Stimulated activated CD4-positive, alpha-beta T cell treated with anti-CD3 and anti-CD28 coated beads, Interleukin-15, amount 100 ng/mL, for 1 hour (primary cell): Measurements from ENCODE around the gene WWC1.
"Not testable (repeated sequence)": the region's sequence is repeated elsewhere in the genome, so short reads cannot be mapped to it uniquely, and the experiment has no call there.

Source experiments
- DNase-seq, 2 donors: peaks; one replicate each; pipeline ENCODE4 v3.0.0-alpha.2; 2020; ENCODE audit warnings: low read depth in 1 of 2, low spot score in 1 of 2

The WWC1 gene

DNA sequence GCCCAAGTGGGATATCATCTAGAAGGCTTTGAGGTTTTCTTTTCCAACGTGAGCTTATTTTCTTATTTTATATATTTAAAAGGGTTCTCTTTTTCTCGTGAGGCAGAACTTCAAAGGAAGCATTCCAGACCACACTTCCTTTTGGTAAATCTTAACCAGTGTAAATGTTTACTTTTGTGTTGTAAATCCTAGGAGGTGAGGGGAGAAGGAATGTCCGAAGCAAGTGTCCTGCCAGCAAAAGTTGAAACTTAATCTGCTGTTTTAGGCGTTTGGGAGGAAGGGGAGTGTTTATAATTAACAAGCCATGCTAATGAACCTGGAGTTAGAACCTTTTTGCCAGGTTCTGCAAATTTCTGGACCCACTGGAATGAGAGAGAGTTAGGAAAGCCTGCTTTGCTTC is 37.9 kb downstream of the WWC1 start:
- DNase-seq: no peak

DNA sequence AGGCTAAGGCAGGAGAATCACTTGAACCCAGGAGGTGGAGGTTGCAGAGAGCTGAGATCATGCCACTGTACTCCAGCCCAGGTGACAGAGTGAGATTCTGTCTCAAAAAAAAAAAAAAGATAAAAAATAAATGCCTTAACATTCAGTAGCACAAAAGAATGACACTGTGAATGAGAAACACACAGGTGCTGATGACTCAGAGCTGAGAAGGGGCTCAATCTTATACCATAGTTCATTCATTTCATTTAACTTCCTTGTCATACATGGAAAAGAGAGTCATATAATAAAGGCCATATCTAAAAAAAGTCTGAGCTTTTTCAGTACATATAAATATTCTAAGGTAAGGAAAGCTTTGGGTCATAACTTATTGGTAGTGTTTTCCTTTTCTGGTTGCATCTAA is 40.6 kb downstream of the WWC1 start:
- DNase-seq: no peak

DNA sequence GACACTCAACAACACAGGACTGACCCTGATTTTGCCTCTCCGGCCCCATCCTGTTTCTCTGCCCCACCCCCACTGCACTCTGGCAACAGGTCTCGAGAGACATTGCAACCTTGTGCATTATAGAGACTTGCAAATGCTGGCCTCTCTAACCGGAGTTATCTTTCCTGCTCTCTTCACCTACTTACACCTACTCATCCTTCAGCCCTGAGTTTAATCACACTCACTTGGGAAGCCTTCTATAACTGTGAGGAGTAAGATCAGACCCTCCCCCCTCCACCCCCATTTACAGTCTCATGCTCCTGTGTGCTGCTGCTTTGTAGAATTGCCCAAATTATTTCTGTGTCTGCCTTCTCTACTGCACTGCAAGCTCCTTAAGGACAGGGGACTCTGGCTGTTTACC is 42.8 kb downstream of the WWC1 start:
- no peak for DNase-seq

DNA sequence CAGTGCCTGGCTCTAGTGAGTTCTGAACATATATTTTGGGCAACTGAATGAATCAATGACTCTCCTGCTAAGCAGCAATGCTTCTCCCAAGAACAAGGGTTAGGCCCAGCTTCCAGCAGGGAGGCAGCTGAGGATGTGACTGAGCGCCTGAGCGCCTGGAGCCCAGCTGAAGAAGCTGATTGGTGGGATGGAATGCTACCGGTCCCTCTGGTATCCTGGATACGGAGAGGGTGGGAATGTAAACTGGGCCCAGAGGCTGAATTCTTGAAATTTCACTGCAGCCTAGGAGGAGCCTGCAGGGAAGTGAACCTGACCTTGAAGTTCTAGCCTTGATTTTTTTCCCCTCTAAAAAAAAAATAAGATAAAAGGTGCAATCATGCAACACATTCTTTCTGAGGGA is 43.2 kb downstream of the WWC1 start:
- DNase-seq: no peak

DNA sequence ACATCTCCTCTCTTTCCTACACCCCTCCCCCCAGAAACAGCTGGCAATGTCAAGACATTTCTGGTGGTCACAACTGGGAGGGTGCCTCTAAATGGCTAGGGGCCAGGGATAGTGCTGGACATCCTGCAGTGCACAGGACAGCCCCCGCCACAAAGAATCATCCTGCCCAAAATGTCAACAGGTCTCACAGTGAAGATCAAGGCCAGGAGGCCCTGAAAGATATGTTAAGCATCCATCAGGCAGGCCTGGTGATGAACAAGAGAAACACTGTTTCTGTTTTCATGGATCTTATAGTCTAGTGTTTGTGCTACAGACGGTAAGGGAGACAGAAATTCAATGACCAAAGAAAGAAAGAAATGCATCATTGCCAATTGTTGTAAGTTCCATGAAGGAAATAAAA is 45.9 kb downstream of the WWC1 start:
- no peak for DNase-seq

DNA sequence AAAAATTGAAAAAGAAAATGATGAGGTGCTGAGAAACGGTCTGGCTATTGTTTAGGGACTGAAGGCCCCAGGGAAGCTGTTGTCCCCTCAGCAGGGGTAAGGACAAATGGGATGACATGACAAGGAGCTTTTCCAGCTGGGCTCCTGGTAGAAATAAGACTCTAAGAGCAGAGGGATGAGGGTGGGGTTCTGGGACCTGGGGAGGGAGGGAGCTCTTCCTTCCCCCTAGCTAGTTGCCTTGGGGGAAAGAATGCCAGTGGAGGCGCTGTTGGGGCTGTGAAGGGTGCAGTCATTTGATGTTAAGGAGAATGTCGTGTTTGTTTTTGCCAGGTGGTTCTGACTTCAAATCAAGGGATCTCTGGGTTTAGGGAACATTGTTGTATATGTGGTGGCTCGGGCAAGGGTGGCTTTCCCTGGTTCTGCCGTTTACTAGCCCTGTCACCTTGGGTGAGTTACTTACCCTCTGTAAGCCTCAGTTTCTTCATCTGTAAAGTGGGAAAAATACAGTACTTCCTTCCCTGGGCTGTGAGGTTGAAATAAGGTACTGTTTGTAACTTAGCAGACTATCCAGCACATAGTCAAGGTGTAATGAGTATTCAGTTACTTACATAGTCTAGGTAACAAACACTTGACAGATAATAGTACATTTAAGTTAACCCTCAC is 47.8 kb downstream of the WWC1 start:
- DNase-seq: no peak

DNA sequence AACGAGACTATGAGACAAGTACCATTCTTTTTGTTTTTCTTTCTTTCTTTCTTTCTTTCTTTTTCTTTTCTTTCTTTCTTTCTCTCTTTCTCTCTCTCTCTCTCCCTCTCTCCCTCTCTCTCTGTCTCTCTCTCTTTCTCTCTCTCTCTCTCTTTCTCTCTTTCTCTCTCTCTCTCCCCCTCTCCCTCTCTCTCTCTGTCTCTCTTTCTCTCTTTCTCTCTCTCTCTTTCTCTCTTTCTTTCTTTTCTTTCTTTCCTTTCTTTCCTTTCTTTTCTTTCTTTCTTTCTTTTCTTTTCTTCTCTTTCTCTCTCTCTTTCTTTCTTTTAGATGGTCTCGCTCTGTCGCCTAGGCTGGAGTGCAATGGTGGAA is 48.3 kb downstream of the WWC1 start:
- not testable (repeated sequence) for DNase-seq

DNA sequence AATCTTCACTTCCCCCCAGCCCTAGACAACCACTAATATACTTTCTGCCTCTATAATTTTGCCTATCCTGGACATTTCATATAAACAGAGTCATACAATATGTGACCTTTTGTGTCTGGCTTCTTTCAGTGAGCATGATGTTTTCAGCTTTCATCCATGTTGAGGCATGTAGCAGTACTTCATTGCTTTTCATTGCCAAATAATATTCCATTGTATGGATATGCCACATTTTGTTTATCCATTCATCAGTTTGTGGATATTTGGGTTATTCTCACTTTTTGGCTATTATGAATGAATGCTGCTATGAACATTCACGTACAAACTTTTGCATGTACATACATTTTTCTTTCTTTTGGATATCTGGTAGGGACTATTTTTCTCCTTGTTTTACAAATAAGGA is 49.0 kb downstream of the WWC1 start:
- DNase-seq: no peak

DNA sequence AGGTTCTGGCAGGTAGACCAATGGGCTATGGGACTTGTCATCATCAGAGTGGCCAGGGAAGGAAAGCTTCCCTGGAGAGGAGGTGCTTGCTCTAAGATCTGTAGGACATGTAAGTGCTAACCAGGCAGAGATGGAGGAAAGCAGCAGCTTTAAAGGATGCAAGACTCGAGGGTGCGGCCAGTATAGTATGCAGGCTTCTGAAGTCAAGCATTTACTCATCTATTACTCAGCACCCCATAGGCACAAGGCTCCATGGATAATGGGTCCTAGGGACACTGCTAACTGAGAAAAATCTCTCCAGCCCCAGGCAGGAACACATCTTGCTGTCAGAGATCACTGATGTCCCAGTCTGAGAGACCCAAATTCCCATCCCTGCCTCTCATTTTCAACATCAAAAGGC is 49.7 kb downstream of the WWC1 start:
- DNase-seq: no peak

DNA sequence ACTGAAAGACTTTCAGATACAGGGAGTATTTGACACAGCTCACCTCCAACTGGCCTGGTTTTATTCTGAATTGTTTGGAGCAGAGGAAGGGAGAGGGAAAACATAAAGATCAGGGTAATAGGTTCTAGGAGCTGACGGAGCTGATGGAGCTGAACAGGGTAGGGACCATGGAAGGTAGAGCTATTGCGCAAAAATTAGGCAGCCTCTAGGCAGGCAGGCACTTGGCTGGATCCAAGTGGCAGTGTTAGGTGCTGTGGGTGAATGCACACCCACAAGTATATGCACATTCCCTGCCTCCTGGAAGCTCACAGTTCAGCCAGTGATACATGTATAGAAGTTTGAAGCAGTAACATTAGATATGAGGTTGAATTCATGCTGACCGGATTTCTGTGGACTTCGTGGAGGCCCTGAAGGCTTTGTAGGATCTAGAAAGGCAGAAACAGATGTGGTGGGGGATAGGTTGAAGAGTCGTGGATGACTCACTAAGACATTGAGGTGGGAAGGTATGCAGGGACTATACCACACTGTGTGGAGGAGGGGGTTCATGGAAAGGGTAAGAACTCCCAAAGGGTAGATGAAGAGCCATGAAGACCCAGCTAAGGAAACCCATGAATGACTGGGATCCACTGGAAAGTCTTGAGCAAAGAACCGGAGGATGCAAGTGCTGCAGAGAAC is 50.8 kb downstream of the WWC1 start:
- DNase-seq: no peak

DNA sequence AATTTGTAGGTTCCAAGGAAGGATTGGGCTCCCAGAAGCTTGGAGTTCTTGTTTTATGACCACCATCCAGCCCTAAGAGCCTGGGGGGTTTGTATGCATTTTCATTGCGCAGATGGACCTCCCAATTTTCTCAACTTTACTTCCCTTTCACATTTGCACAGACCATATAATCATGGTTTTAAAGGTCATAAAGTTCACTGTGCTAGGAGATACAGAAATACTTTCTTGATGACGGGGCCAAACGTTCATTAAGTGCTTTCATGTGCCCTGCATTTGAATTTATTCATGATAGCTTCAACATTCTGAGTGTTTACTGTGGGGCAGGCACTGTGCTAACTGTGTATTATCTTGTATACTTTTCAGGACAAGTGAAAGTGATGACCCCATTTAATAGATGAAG is 51.5 kb downstream of the WWC1 start:
- DNase-seq: no peak

DNA sequence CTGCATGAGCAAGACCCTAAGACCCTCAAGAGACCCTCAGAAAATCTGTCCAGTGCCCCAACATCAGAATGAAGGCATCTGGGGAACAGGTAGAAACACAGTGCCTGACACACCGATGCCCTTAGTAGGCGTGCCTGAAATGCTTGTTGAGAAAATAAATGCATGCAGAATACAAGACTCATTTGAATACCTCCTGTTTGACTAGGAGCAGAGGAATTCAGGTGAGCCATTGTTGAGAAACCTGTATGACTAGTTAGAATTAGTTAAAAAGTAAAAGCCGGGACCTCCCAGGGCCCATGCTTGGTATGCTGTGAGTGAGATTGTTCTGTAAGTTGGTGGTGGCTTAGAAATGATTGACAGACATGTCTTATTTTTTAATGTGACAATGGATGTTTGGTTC is 55.0 kb downstream of the WWC1 start:
- DNase-seq: no peak

DNA sequence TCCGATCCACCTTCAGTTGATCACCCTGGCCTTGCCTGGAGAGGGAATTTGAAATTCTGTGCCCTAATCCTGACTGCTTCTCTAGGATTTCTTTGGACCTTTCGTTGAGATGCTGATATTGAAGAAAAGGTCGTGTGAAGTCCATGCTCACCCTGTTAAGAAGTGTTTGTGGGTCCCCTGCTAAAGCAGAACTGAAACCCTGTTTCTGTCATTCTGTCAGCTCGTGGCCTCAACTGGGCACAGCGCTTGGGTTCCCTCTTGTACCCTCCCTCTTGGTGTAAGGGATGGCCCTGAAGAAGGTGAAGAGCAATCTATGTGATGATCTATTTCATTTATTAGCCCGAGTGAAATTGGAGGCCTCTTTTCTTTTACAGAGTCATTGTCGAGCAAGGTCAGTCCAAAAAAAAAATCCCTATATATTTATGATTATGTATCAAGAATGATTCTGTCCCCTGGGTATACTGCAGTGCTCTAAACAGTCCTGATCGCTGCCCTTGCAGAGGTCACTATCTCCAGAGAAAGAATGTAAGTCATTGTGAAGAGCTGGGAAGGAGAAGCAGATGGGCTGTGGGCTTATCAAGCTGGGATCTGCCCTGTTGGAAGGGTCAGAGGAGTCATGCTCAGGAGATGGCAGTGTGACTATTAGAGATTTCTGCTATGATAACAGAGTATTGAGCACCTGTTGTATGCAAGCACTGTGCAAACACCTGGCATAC is 56.1 kb downstream of the WWC1 start:
- DNase-seq: no peak

DNA sequence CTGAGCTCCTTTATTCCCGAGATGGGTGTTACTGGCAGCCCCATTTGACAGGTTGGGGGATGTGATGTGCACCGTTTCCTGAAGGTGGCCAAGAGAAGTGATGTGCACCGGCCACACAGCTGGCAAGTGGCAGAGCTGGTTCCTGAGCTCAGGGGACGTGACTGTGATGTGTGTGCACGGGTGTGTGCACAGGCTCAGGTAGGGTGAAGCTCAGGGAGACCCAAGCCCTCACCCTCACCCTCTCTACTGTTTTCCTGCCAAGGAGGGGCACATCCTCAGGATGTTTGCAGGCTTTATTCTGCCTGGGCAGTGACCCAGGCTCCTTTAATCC is 56.6 kb downstream of the WWC1 start:
- DNase-seq: no peak

DNA sequence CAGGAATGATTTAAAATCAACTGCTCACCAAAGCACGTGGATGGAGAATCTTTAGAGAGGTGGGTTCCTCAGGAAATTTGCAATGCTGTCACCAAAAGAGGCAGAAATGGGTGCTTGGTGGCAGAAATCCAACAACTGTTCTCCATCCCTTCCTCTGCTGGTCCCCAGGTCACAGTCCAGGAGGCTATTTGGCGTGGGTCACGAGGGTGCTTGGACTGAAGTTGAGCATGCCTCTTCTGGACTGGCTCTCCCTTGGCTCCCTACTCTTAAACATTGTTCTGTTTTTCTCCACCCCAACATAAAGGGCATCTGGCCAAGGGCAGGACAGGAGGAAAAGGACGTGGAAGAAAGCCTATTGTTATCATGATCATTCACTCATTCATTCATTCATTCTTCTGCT is 58.9 kb downstream of the WWC1 start:
- DNase-seq: no peak

DNA sequence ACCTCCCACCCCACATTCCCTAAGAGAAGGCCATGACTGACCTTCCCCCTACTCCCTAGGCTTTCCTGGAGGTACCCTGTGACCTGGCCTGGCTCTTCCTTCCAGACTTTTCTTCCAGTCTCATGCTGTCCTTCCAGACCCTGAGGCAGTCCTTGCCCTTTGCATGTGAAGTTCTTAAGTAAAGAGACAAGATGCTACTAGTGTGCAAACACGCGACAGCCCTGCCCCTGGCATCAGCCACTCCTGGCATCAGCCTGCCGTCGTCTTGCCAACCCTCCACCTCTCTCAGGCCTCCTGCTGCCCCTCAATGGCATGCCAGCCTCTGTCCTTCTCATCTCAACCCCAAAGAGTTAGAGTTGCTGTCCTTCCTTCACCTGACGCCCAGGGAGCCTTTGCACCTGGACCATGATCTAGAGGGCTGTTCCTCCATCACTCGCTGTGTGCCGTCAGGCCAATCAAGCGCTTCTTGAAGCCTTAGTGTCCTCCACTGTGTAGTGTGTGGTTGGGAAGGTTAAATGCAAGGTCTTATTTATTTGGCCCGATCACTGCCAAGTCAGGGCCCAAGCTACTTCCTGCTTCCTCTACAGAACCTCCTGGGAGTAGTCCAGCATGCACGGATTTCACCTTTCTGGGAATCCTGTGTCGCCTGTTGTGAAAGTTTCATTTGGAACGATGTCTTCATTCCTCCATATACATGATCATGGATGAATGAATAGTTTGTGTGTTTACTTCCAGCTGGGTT is 61.9 kb downstream of the WWC1 start:
- no peak for DNase-seq

DNA sequence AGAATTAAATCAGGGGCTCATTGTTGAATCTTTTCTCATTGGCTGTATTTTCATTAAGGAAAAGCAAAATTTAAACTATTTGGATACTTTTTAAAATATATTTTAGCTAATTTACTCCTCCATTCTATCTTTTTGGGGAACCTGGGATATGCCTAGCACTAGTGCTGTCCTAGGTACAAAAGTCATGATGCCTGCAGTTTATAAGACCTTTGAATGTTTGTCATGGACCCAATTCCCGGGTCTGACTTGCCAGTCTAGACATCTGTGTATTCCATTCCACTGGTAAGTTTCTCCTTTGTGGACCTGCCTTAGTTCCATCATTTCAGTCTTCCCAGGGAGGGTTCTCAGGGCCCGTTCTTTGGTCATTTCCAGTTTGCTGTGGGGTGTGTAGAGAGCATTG is 63.0 kb downstream of the WWC1 start:
- no peak for DNase-seq

DNA sequence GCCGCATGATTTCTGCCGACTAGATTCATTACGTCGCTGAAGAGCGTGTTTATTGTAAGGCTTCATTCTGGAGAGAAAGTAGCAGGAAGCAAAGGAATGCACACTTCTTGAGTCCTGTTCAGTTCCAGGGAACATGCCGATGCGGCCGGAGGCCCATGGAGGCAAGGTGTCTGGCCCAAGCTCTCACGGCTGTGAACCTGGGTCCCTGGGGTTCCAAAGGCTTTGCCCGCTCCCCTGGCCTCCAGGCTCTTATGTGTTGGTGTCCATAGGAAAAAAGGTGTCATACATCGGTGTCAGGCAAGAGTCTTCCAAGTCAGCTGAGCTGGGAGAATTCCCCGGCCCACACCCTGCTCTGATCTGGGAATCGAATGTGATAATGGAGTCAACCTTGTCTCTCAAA is 64.7 kb downstream of the WWC1 start:
- DNase-seq: no peak

DNA sequence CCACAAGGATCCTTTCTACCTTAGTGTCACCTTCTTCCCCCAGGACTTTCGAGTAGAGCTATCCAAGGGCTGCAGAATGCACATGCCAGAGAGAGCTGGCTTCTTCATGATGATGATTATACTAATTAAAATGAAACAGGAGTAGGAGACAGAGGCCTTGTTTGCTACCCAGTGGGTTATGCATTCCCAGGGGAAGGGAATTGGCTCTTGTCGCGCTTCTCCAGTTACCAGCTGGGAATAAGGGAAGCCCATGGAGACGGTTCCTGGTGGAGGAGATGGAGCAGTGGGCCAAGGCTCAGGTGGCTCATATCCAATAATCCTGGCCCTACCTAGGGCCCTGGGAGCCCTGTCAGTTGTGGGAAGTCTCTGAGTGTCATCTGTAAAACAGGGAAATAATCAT is 65.1 kb downstream of the WWC1 start:
- no peak for DNase-seq

DNA sequence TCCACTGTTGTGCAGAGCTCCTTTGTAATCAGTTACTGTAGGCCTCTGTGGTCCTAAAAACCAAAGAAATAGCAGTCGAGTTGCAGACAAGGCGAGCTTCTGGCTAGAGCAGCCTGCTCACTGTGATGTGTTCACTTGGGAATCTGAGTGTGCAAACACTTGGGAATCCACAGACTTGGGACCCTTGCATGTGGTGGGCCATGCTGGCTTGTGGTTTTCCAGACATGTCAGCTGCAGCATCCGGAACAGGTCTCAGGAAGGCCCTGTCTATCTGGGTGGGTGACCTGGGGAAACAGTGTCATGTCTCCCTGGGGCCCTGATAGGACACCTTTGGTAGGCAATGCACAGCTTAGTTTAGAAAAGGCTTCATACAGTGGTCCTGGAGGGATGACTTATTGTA is 66.4 kb downstream of the WWC1 start:
- no peak for DNase-seq

DNA sequence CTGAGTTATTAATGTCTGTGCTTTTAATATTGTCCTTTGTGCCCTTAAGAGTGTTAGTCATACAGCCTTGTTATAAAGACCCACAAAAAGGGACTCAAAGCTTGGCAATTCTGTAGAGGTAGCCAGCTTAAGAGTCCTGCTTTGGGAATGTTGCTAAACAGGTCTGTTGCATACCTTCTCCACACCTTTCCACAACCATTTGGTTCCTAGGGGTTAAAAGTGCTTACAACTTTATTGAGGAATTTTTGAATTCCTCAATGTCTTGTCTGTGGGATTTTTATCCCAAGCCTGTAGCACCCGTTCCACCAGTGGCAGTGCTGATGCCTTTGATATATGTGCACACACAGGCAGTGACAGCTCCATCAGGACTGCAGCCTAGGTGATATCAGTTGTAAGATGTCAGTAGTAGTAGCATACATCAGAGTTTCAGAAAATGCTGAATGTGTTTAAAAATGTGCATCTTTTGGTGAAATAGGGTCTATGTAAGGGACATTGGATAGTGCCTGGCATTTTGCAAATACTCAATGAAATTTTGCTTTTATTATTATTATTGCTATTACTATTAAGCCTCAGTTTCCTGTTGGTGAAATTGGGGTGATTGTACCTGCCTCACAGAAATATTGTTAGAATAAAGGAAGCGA is 68.5 kb downstream of the WWC1 start:
- no peak for DNase-seq
